CD8-positive, alpha-beta memory T cell (primary cell): ENCODE results near the gene TSPAN9. TPM values are rescaled to one million over a fixed set of nuclear protein-coding genes. Genes with fewer than 3 reads are reported as not detected.

Experiments used
- CTCF ChIA-PET: fragments of 350-600 bp; sonication (Branson Sonifier 250); formaldehyde crosslinking; loops from one replicate; lab custom pipeline; 2021; ENCODE audit warnings: antibody characterized with exemption; lab: Charles Lee
- POLR2A ChIA-PET: fragments of 350-600 bp; sonication (Branson Sonifier 250); formaldehyde crosslinking; loops from one replicate; lab custom pipeline; 2021; ENCODE audit warnings: antibody characterized with exemption; lab: Charles Lee
- DNase-seq, 5 donors: peaks; one replicate each; pipeline versions ENCODE4 v3.0.0 to v3.0.0-alpha.2; 2020 to 2022; ENCODE audit warnings: mixed read lengths in 1 of 5
- H3K27ac ChIP-seq: one replicate; pipeline ENCODE4 v1.7.0; 2013; ENCODE audit warnings: low read depth, mild to moderate bottlenecking, low read length, moderate library complexity
- H3K27me3 ChIP-seq: 2 replicates; pipeline ENCODE4 v1.7.0; 2013; ENCODE audit warnings: low read length, mild to moderate bottlenecking; ENCODE audit not compliant: insufficient read depth, poor library complexity, severe bottlenecking
- H3K36me3 ChIP-seq: 2 replicates; pipeline ENCODE4 v1.7.0; 2013; ENCODE audit warnings: mild to moderate bottlenecking, low read length, moderate library complexity; ENCODE audit not compliant: insufficient read depth
- H3K4me1 ChIP-seq: 2 replicates; pipeline ENCODE4 v1.7.0; 2013; ENCODE audit warnings: mild to moderate bottlenecking, low read length, moderate library complexity; ENCODE audit not compliant: insufficient read depth
- H3K4me3 ChIP-seq: 2 replicates; pipeline ENCODE4 v1.7.0; 2013; ENCODE audit warnings: mild to moderate bottlenecking, low read length
- H3K9me3 ChIP-seq: 2 replicates; pipeline ENCODE4 v1.7.0; 2013; ENCODE audit warnings: mild to moderate bottlenecking, low read length
- H3K27ac Mint-ChIP-seq, 8 donors: one replicate each; pipeline ENCODE4 v1.8.0; 2020 to 2021; ENCODE audit warnings: mixed read lengths in 8 of 8, mild to moderate bottlenecking in 6 of 8, inconsistent platforms in 3 of 8, moderate library complexity in 3 of 8
- H3K27me3 Mint-ChIP-seq, 2 donors: one replicate each; pipeline ENCODE4 v1.8.0; 2020 to 2021; ENCODE audit warnings: mixed read lengths in 2 of 2, mild to moderate bottlenecking in 1 of 2, moderate library complexity in 1 of 2
- H3K36me3 Mint-ChIP-seq, 3 donors: one replicate each; pipeline ENCODE4 v1.8.0; 2020 to 2021; ENCODE audit warnings: mixed read lengths in 3 of 3, inconsistent platforms in 1 of 3, mild to moderate bottlenecking in 1 of 3
- H3K4me1 Mint-ChIP-seq, 3 donors: one replicate each; pipeline ENCODE4 v1.8.0; 2020 to 2021; ENCODE audit warnings: mixed read lengths in 3 of 3, inconsistent platforms in 1 of 3, mild to moderate bottlenecking in 1 of 3
- H3K4me3 Mint-ChIP-seq, 7 donors: one replicate each; pipeline ENCODE4 v1.8.0; 2020 to 2021; ENCODE audit warnings: mixed read lengths in 7 of 7, mild to moderate bottlenecking in 6 of 7, moderate library complexity in 4 of 7, inconsistent platforms in 2 of 7
- H3K9me3 Mint-ChIP-seq, 5 donors: one replicate each; pipeline ENCODE4 v1.8.0; 2020 to 2022; ENCODE audit warnings: mixed read lengths in 5 of 5, mild to moderate bottlenecking in 3 of 5, moderate library complexity in 2 of 5, inconsistent platforms in 1 of 5
- polyA plus RNA-seq: library from polyadenylated mRNA; unstranded; fragments of 300-500 nt; fragmentation: Illumina TruSeq; gene quantifications from one replicate; pipeline ENCODE4 v1.2.3, GENCODE V29; 2021
- total RNA-seq, 2 experiments: library from RNA; stranded (reverse); gene quantifications; one replicate each; pipeline ENCODE4 v1.2.3, GENCODE V29; 2021

TSPAN9 gene
- total and polyA plus RNA-seq, 3 experiments from 2014 or later: 0.33 to 0.79 TPM; not detected in 1

DNA sequence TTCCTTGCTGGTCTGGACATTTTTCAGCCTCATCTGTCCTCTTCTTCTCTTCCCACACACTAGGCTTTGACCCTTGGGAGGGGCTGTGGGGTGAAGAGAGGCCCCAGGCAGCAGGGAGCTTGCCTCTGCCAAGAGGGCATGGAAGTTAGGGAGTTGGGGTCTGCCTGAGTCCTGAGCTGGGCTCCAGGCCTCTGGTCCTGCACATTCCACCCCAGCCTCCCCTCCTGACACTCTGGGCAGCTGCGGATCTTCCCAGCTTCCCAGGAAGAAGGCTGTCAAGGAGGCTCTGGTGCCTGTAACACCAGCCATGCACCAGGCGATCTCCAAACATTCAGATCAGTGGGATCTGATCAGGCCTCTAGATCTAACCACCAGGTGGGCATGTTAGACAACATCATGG, 244.7 kb downstream of the TSPAN9 start:
- no peaks in the 10 kb centered on the region for H3K27me3 ChIP-seq
- H3K36me3 ChIP-seq: no peaks in the 10 kb centered on the region
- Mint-ChIP-seq H3K4me1 (no peaks in the 10 kb centered on the region), H3K36me3 (no peaks in the 10 kb centered on the region), H3K27ac (no peak overlapping the region), H3K4me3 (no peak overlapping the region), H3K9me3 (no peaks in the 10 kb centered on the region), H3K27me3 (peaks cover 2 to 13% of the 10 kb centered on the region in 2 donors)
- DNase-seq: no peak
- H3K4me1 ChIP-seq: no peaks in the 10 kb centered on the region
- ChIA-PET CTCF (interaction anchor here (0.8 kb wide), 1 partner anchor 22 kb away, joined by 4 read pairs; no protein-coding TSS in a partner anchor), POLR2A (no interaction called here)
- H3K9me3 ChIP-seq: no peaks in the 10 kb centered on the region
- H3K27ac ChIP-seq: no peak overlapping the region
- H3K4me3 ChIP-seq: no peak overlapping the region

DNA sequence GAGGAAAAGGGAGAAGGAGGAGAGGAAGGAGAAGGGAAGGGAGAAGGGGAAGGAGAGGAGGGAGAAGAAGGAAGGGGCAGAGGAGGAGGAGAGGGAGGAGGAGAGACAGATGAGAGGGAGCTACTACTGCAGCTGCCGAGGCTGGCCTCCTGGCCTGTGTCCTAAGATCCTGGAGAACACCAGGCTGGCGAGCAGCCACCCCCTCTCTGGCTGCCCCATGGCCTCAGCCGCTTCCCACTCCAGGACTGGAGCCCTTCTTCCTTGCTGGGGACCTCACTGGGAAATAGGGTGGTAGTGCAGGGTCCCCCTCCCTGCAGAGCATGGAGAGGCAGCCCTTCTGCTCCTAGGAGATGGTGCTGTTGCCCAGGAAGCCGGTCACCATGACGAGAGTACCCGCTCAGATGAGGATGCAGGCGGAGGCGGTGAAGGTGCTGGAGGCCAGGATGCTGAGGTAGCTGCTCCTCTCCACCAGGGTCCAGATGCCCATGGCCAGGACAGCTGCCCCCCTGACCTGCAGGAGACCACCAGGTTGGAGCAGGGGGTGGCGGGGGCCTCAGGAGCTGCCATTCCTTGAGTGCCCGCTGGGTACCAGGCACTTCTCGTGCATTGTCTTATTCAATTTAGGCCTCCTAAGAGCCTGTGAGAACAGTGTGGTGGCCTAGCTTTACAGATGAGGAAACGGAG, 246.0 kb downstream of the TSPAN9 start:
- H3K36me3 Mint-ChIP-seq: no peaks in the 10 kb centered on the region
- H3K36me3 ChIP-seq: no peaks in the 10 kb centered on the region
- H3K9me3 Mint-ChIP-seq: no peaks in the 10 kb centered on the region
- H3K4me3 ChIP-seq: no peak overlapping the region
- no peaks in the 10 kb centered on the region for H3K27me3 ChIP-seq
- no peaks in the 10 kb centered on the region for H3K4me1 ChIP-seq
- H3K4me1 Mint-ChIP-seq: no peaks in the 10 kb centered on the region
- no peak for DNase-seq
- CTCF ChIA-PET: interaction anchor here (1.4 kb wide), 1 partner anchor 23 kb away, joined by 3 read pairs; no protein-coding TSS in a partner anchor
- H3K27me3 Mint-ChIP-seq: peaks cover 6 to 16% of the 10 kb centered on the region in 2 donors
- no peak overlapping the region for H3K27ac Mint-ChIP-seq
- no peak overlapping the region for H3K4me3 Mint-ChIP-seq
- no peak overlapping the region for H3K27ac ChIP-seq
- H3K9me3 ChIP-seq: no peaks in the 10 kb centered on the region
- POLR2A ChIA-PET: no interaction called here

DNA sequence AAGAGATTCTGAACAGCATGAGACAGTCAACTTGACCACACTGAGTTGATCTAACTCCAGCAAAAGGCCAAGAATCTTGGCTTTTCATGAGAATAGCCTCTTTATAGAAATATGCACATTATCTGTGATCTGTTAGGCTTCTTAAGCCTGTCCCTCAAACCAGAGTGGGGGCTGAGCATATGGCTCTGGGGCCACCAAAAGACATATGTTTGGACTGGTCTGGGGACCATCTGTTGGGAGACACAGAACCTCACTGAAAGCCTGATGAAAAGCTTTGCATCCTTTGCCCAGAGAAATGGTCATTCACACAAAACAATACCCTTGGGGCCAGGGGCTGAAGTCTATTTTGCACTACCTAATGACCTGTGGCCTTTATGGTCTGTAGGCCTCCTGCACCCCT, 248.6 kb downstream of the TSPAN9 start:
- Histone ChIP-seq H3K27ac (no peak overlapping the region), H3K36me3 (no peaks in the 10 kb centered on the region), H3K9me3 (no peaks in the 10 kb centered on the region), H3K27me3 (no peaks in the 10 kb centered on the region), H3K4me1 (no peaks in the 10 kb centered on the region), H3K4me3 (no peak overlapping the region)
- DNase-seq: no peak
- Mint-ChIP-seq H3K4me3 (no peak overlapping the region), H3K27me3 (peaks cover 4 to 11% of the 10 kb centered on the region in 2 donors), H3K9me3 (no peaks in the 10 kb centered on the region), H3K4me1 (no peaks in the 10 kb centered on the region), H3K36me3 (no peaks in the 10 kb centered on the region), H3K27ac (no peak overlapping the region)
- POLR2A ChIA-PET: no interaction called here
- CTCF ChIA-PET: interaction anchor here (1.4 kb wide), 1 partner anchor 25 kb away, joined by 4 read pairs; no protein-coding TSS in a partner anchor

DNA sequence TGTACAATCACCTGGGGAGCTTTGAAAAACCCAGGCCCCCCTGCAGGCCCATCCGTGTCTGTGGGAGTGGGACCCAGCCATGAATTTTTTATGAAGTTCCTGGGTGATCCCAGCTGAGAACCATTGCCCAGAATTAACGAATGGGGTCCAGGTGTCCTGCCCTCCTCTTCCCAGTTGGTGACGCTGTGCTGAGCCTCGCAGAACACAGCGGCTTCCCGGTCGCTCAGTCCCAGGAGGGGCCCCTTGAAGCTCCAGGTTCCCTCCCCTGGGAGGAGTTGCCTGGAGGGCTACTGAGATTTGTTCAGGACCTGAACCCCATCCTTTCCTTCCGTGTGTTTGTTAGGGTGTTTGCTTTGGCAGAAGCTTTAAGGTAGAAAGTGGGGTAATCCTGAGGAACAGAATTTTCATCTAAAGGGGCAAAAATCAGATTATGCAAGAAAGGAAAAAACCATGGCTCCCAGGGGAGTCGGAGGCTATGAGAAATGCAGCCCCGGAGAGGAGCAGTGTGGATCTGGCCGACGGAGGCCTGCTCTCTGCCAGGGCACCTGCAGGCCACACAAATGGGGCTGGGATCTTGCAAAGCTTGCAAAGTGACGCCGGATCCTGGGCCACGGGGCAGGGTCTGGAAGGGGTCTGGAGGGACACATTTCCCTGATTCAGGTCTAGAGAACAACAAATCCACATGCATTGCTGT, 249.1 kb downstream of the TSPAN9 start:
- no peaks in the 10 kb centered on the region for H3K27me3 ChIP-seq
- no peaks in the 10 kb centered on the region for H3K4me1 ChIP-seq
- H3K27ac Mint-ChIP-seq: no peak overlapping the region
- no peak overlapping the region for H3K4me3 ChIP-seq
- no peaks in the 10 kb centered on the region for H3K36me3 Mint-ChIP-seq
- no peaks in the 10 kb centered on the region for H3K36me3 ChIP-seq
- DNase-seq: no peak
- ChIA-PET POLR2A (no interaction called here), CTCF (interaction anchor here (1.4 kb wide), 1 partner anchor 26 kb away, joined by 4 read pairs; no protein-coding TSS in a partner anchor)
- H3K4me3 Mint-ChIP-seq: no peak overlapping the region
- no peaks in the 10 kb centered on the region for H3K9me3 Mint-ChIP-seq
- no peaks in the 10 kb centered on the region for H3K4me1 Mint-ChIP-seq
- no peak overlapping the region for H3K27ac ChIP-seq
- peaks cover 4 to 10% of the 10 kb centered on the region in 2 donors for H3K27me3 Mint-ChIP-seq
- H3K9me3 ChIP-seq: no peaks in the 10 kb centered on the region

DNA sequence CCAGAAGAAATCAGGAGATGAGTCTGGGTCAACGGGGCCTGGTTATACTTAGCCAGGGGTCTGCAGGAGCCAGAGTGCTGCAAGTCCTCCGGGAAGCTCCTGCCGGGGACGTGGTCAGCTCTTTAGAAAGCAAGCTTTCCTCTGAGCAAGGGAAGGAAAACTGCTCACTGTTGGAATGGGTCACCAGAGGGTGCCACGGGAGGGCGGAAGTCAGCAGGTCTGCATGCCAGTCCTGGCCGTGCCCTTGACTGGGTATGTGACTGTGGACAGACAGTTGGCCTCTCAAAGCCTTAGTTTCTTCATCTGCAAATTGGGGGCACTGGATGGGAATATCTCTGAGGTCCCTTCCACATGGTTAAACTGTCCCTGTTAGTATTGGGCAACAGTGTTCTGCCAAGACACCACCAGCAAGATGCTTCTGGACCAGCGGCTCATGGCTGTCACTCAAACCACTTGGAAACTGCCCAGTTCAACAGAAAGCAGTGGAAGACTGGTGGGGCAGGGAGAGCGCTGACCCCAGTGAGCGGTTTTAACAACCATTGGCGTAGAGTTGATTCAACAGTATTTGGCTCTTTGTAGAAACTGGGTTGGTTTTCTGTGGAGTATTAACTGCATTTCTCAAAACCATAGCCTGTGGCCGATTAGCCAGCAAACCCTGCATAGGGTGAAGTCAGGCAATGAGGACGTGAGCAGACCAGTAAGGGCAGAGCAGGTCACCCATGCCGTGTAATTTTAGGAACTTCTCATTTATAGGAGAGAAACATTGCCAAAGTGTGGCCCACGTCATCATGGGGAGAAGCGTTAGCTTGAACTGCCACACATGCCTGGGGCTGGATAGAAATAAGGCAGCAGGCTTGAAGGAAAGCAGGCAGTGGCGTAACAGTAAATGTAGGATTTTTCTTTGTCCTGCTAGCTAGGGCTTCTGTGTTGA, 249.9 kb downstream of the TSPAN9 start:
- Histone ChIP-seq H3K27ac (no peak overlapping the region), H3K4me3 (no peak overlapping the region), H3K9me3 (no peaks in the 10 kb centered on the region), H3K36me3 (no peaks in the 10 kb centered on the region), H3K27me3 (no peaks in the 10 kb centered on the region), H3K4me1 (no peaks in the 10 kb centered on the region)
- Mint-ChIP-seq H3K27ac (no peak overlapping the region), H3K4me1 (no peaks in the 10 kb centered on the region), H3K4me3 (no peak overlapping the region), H3K27me3 (peaks cover 4 to 13% of the 10 kb centered on the region in 2 donors), H3K9me3 (no peaks in the 10 kb centered on the region), H3K36me3 (no peaks in the 10 kb centered on the region)
- POLR2A ChIA-PET: no interaction called here
- no peak for DNase-seq
- CTCF ChIA-PET: interaction anchor here (1.4 kb wide), 1 partner anchor 27 kb away, joined by 4 read pairs; no protein-coding TSS in a partner anchor

DNA sequence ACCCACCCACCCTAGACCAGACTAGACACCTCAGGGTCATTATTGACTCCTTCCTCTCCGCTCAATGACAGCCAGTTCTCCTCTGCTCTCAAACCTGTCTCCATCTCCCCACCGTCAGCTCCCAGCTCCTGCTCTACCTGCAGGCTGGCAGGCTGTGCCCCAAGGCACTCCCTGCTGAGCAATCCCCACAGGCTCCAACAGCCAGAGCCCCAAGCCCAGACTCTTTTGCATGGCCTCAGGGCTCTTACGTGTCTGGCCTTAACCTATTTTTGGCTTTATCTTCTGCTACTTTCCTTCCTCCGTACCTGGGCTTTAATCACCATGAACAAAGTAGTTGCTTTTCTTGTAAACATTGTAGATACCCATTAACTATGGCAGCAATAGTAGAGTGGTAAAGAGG, 250.9 kb downstream of the TSPAN9 start:
- H3K27ac Mint-ChIP-seq: no peak overlapping the region
- H3K4me1 Mint-ChIP-seq: no peaks in the 10 kb centered on the region
- DNase-seq: no peak
- Histone ChIP-seq H3K27me3 (no peaks in the 10 kb centered on the region), H3K4me1 (no peaks in the 10 kb centered on the region), H3K9me3 (no peaks in the 10 kb centered on the region), H3K4me3 (no peak overlapping the region), H3K36me3 (no peaks in the 10 kb centered on the region), H3K27ac (no peak overlapping the region)
- ChIA-PET CTCF (no interaction called here), POLR2A (no interaction called here)
- peaks cover 4 to 14% of the 10 kb centered on the region in 2 donors for H3K27me3 Mint-ChIP-seq
- no peaks in the 10 kb centered on the region for H3K9me3 Mint-ChIP-seq
- H3K4me3 Mint-ChIP-seq: no peak overlapping the region
- no peaks in the 10 kb centered on the region for H3K36me3 Mint-ChIP-seq

DNA sequence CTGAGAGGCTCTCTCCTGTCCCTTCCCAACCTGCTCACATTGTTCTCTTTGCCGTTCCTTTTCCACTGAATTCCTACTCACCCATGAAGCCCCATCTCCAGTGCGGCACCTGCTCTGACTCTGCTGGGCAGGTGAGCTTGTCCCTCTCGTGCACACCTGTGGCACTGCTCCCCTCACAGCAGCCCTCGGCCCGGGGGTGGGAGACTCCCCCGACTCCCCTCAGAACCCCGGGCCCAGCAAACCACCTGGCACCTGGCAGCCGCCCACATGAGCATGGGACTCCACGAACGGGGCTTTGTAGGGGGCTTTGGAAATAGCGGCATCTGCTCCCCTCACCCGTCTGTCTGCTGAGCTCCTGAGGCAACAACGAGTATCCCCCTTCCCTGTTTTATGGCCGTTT, 251.4 kb downstream of the TSPAN9 start:
- POLR2A ChIA-PET: no interaction called here
- no peak overlapping the region for H3K27ac ChIP-seq
- H3K4me3 Mint-ChIP-seq: no peak overlapping the region
- CTCF ChIA-PET: no interaction called here
- H3K4me3 ChIP-seq: no peak overlapping the region
- no peaks in the 10 kb centered on the region for H3K36me3 Mint-ChIP-seq
- H3K4me1 Mint-ChIP-seq: no peaks in the 10 kb centered on the region
- peak in 1 of 5 donors; percentile 17 for DNase-seq
- H3K36me3 ChIP-seq: no peaks in the 10 kb centered on the region
- H3K9me3 Mint-ChIP-seq: no peaks in the 10 kb centered on the region
- no peaks in the 10 kb centered on the region for H3K27me3 ChIP-seq
- no peak overlapping the region for H3K27ac Mint-ChIP-seq
- H3K9me3 ChIP-seq: no peaks in the 10 kb centered on the region
- H3K27me3 Mint-ChIP-seq: peaks cover 4 to 18% of the 10 kb centered on the region in 2 donors
- H3K4me1 ChIP-seq: no peaks in the 10 kb centered on the region
